Liver (tissue), 3 donors: Measurements from ENCODE around the gene ADAMTS7.

ENCODE experiments used
- RAD21 ChIP-seq, 2 donors: IDR thresholded peaks; 2 replicates each; pipeline ENCODE4 v1.6.1; 2016; ENCODE audit warnings: antibody characterized with exemption in 2 of 2, mild to moderate bottlenecking in 2 of 2
- TAF1 ChIP-seq: conservative IDR thresholded peaks from 2 replicates; pipeline ENCODE4 v1.6.1; 2016; ENCODE audit warnings: antibody characterized with exemption, mild to moderate bottlenecking
- YY1 ChIP-seq: IDR thresholded peaks from 2 replicates; pipeline ENCODE4 v1.6.1; 2016; ENCODE audit warnings: antibody characterized with exemption, mild to moderate bottlenecking
- TF ChIP-seq, protein P1 (sequence below): fragments of 150-350 bp; IDR thresholded peaks from 2 replicates; pipeline ENCODE4 v1.5.1; 2017; ENCODE audit warnings: improper control_type of control experiment, low read depth, low read length; ENCODE audit not compliant: missing input control
- TF ChIP-seq, protein P2 (sequence below): IDR thresholded peaks from 2 replicates; pipeline ENCODE4 v1.6.1; 2016; ENCODE audit warnings: antibody characterized with exemption, mild to moderate bottlenecking
- TF ChIP-seq, protein P3 (sequence below): IDR thresholded peaks from 2 replicates; pipeline ENCODE4 v1.6.1; 2016; ENCODE audit warnings: antibody characterized with exemption
- TF ChIP-seq, protein P4 (sequence below): IDR thresholded peaks from 2 replicates; pipeline ENCODE4 v1.6.1; 2016; ENCODE audit warnings: antibody characterized with exemption
- TF ChIP-seq, protein P5 (sequence below): IDR thresholded peaks from 2 replicates; pipeline ENCODE4 v1.6.1; 2016; ENCODE audit warnings: antibody characterized with exemption
- donor health status: healthy.
- donor health status: healthy.

DNA sequence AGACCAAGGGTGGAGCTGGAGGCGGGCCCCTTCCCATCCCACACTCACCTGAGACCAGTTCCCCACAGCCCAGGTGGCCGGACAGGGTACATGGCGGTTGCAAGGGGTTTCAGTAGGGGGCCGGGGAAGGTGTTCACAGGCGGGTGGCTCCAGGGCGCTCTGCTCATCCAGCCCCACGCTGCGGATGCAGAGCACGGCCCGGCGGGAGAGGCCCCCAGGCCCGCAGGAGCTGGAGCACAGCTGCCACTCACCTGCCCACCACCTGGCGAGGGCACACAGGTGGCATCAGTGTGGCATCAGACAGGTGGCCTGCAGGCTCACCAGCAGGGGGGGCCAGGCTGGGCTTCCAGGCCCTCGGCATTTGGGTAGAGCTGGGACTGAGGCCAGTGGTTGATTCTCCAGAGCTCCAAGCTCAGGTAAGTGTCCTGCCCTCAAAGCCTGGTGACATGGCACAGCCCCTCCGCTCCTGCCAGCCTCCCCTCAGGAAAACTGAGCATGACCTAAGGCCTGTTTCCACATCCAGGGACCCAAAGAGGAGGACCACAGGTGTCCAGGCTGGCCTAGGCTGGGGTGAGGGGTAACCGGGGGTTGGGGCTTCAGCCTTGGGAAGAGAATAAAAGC, 43.8 kb downstream of the ADAMTS7 start:
- TF ChIP-seq, protein P1, sequence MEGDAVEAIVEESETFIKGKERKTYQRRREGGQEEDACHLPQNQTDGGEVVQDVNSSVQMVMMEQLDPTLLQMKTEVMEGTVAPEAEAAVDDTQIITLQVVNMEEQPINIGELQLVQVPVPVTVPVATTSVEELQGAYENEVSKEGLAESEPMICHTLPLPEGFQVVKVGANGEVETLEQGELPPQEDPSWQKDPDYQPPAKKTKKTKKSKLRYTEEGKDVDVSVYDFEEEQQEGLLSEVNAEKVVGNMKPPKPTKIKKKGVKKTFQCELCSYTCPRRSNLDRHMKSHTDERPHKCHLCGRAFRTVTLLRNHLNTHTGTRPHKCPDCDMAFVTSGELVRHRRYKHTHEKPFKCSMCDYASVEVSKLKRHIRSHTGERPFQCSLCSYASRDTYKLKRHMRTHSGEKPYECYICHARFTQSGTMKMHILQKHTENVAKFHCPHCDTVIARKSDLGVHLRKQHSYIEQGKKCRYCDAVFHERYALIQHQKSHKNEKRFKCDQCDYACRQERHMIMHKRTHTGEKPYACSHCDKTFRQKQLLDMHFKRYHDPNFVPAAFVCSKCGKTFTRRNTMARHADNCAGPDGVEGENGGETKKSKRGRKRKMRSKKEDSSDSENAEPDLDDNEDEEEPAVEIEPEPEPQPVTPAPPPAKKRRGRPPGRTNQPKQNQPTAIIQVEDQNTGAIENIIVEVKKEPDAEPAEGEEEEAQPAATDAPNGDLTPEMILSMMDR = no peak
- TF ChIP-seq TAF1 (no peak), RAD21 (IDR thresholded peaks at IDR 0.05) (no peak), YY1 (no peak)
- TF ChIP-seq, protein P2, sequence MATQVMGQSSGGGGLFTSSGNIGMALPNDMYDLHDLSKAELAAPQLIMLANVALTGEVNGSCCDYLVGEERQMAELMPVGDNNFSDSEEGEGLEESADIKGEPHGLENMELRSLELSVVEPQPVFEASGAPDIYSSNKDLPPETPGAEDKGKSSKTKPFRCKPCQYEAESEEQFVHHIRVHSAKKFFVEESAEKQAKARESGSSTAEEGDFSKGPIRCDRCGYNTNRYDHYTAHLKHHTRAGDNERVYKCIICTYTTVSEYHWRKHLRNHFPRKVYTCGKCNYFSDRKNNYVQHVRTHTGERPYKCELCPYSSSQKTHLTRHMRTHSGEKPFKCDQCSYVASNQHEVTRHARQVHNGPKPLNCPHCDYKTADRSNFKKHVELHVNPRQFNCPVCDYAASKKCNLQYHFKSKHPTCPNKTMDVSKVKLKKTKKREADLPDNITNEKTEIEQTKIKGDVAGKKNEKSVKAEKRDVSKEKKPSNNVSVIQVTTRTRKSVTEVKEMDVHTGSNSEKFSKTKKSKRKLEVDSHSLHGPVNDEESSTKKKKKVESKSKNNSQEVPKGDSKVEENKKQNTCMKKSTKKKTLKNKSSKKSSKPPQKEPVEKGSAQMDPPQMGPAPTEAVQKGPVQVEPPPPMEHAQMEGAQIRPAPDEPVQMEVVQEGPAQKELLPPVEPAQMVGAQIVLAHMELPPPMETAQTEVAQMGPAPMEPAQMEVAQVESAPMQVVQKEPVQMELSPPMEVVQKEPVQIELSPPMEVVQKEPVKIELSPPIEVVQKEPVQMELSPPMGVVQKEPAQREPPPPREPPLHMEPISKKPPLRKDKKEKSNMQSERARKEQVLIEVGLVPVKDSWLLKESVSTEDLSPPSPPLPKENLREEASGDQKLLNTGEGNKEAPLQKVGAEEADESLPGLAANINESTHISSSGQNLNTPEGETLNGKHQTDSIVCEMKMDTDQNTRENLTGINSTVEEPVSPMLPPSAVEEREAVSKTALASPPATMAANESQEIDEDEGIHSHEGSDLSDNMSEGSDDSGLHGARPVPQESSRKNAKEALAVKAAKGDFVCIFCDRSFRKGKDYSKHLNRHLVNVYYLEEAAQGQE = no peak
- TF ChIP-seq, protein P3, sequence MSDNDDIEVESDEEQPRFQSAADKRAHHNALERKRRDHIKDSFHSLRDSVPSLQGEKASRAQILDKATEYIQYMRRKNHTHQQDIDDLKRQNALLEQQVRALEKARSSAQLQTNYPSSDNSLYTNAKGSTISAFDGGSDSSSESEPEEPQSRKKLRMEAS = no peak
- TF ChIP-seq, protein P4, sequence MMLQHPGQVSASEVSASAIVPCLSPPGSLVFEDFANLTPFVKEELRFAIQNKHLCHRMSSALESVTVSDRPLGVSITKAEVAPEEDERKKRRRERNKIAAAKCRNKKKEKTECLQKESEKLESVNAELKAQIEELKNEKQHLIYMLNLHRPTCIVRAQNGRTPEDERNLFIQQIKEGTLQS = no peak
- TF ChIP-seq, protein P5, sequence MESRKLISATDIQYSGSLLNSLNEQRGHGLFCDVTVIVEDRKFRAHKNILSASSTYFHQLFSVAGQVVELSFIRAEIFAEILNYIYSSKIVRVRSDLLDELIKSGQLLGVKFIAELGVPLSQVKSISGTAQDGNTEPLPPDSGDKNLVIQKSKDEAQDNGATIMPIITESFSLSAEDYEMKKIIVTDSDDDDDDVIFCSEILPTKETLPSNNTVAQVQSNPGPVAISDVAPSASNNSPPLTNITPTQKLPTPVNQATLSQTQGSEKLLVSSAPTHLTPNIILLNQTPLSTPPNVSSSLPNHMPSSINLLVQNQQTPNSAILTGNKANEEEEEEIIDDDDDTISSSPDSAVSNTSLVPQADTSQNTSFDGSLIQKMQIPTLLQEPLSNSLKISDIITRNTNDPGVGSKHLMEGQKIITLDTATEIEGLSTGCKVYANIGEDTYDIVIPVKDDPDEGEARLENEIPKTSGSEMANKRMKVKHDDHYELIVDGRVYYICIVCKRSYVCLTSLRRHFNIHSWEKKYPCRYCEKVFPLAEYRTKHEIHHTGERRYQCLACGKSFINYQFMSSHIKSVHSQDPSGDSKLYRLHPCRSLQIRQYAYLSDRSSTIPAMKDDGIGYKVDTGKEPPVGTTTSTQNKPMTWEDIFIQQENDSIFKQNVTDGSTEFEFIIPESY = no peak
